LNCaP clone FGC (cell line): Measurements from ENCODE around the gene PRICKLE4.

ENCODE experiments used
- DNase-seq: peaks from one replicate; pipeline ENCODE4 v3.0.0-alpha.2; 2011; ENCODE audit warnings: low read depth
- H3K4me3 ChIP-seq: 2 replicates; pipeline ENCODE4 v1.5.1; 2011; ENCODE audit warnings: mild to moderate bottlenecking, low read depth, low read length, control low read depth
- CTCF ChIP-seq: IDR thresholded peaks from 2 replicates; pipeline ENCODE4 v1.5.1; 2012; ENCODE audit warnings: mild to moderate bottlenecking; ENCODE audit not compliant: control insufficient read depth, insufficient read depth; ENCODE audit errors: extremely low read depth

PRICKLE4 gene

DNA sequence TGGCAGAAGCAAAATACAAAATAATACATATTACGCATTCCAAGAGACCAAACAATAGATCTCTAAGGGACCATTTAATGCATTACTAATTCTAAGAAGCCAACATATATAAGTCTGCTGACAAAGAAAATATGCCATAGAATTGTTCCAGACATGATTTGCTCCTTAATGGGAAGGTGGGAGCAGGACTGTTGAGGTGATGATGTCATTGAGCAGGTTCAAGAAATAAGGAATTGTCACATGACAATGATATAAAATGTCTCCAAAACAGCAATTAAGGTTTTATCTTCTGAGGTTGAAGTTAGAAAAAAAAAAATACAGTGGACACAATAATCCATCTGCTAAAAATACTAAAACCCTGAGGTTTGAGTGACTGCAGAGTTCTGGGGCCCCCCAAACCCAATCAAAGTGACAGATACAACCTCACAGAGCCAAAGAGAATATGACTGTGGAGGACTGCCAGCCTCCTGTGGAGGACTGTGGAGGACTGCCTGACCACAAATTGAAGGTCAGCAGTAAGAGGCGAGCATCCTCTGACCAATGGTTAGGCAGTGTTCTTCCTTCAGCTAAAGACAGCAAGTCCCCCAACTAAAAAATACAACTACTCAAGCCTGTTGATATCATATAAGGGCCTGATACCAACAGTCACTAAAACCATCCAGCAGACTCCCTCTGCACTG, 45.9 kb downstream of the PRICKLE4 start:
- TF ChIP-seq CTCF, result no peak
- no peak for DNase-seq
- H3K4me3 ChIP-seq, result no peak overlapping the region

GRCh38 chr6:41832263-41832662, 51.7 kb downstream of the PRICKLE4 start:
- no peak for DNase-seq
- no peak overlapping the region for H3K4me3 ChIP-seq
- no peak for TF ChIP-seq CTCF

DNA sequence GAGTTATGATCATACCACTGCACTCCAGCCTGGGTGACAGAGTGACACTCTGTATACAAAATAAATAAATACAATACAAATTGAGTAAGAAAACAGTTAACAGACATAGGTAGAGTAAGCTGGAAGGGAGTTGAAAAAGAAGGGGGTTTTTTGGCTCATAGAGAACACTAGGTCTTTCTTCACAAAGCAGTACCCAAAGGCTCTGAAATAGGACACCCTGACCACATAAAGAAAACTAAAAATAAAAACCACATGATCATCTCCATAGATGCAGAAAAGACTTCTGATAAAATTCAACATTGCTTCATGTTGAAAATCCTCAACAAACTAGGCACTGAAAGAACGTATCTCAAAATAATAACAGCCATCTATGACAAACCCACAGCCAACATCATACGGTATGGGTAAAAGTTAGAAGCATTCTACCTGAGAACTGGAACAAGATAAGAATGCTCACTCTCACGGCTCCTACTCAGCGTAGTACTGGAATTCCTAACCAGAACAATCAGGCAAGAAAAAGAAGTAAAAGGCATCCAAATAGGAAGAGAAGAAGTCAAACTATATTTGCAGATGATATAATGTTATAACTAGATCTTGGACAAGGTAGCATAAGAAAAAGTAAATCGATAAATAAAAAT, 55.6 kb downstream of the PRICKLE4 start:
- H3K4me3 ChIP-seq, result no peak overlapping the region
- no peak for TF ChIP-seq CTCF
- DNase-seq, result no peak

GRCh38 chr6:41836660-41837052, 56.1 kb downstream of the PRICKLE4 start:
- DNase-seq, result no peak
- no peak for TF ChIP-seq CTCF
- H3K4me3 ChIP-seq, result no peak overlapping the region
